Stomach (tissue), 9 donors: ENCODE data around the gene XRCC4. TPM values are rescaled to one million over a fixed set of nuclear protein-coding genes. Genes with fewer than 3 reads are reported as not detected.

Experiments used
- DNase-seq, 2 donors: peaks; one replicate each; pipeline versions ENCODE4 v3.0.0 to v3.0.0-alpha.2; 2013 to 2019
- H3K27ac ChIP-seq, 5 donors: fragments of 200-600 bp in 4 of 5; sonication (generic) in 4 of 5; one replicate each; pipeline ENCODE4 v1.5.1; 2013 to 2019; ENCODE audit warnings: mild to moderate bottlenecking in 1 of 5, moderate library complexity in 1 of 5
- H3K27me3 ChIP-seq, 3 donors: fragments of 200-600 bp; sonication (generic); one replicate each; pipeline ENCODE4 v1.5.1; 2017 to 2019; ENCODE audit warnings: mixed run types in 1 of 3
- H3K36me3 ChIP-seq, 4 donors: fragments of 200-600 bp; sonication (generic); 1 replicate in 3 of 4; 2 replicates in 1 of 4; pipeline ENCODE4 v1.5.1; 2016 to 2019
- H3K4me1 ChIP-seq, 4 donors: fragments of 200-600 bp; sonication (generic); one replicate each; pipeline ENCODE4 v1.5.1; 2016 to 2019
- H3K4me3 ChIP-seq, 4 donors: fragments of 200-600 bp; sonication (generic) in 3 of 4; one replicate each; pipeline ENCODE4 v1.5.1; 2016 to 2019; ENCODE audit warnings: mild to moderate bottlenecking in 1 of 4
- H3K9me3 ChIP-seq, 4 donors: fragments of 200-600 bp; sonication (generic); one replicate each; pipeline ENCODE4 v1.5.1; 2016 to 2019
- CTCF ChIP-seq, 7 experiments: fragments of 450-650 bp in 4 of 7; fragments of 200-600 bp in 3 of 7; sonication (generic) in 3 of 7; IDR thresholded peaks; one replicate each; pipeline ENCODE4 v1.5.1; 2016 to 2019; ENCODE audit warnings: antibody characterized with exemption in 7 of 7, control low read depth in 2 of 7, mild to moderate bottlenecking in 1 of 7
- EP300 ChIP-seq: sonication (generic); formaldehyde crosslinking; IDR thresholded peaks from one replicate; pipeline ENCODE4 v1.6.1; 2017; ENCODE audit warnings: antibody characterized with exemption
- POLR2A ChIP-seq, 4 donors: fragments of 450-650 bp; IDR thresholded peaks; one replicate each; pipeline ENCODE4 v1.6.1; 2016; ENCODE audit warnings: antibody characterized with exemption in 4 of 4, control low read depth in 2 of 4, mild to moderate bottlenecking in 1 of 4, moderate library complexity in 1 of 4
- POLR2AphosphoS5 ChIP-seq, 3 donors: sonication (generic); formaldehyde crosslinking; IDR thresholded peaks; one replicate each; pipeline ENCODE4 v1.6.1; 2016; ENCODE audit warnings: antibody characterized with exemption in 3 of 3
- WGBS, 5 donors: extraction: QIAGEN DNeasy Blood & Tissue Kit in 3 of 5; methylation state at CpG; one replicate each; pipeline versions ENCODE4 v1.1.5 to v1.1.7; 2013 to 2018; 5-methylcytosine and 5-hydroxymethylcytosine counted together
- intact Hi-C: fragments of 100-400 bp; cut with DNase I; formaldehyde crosslinking; loops from one replicate; pipeline ENCODE4 v1.15.1; 2023; ENCODE audit warnings: low total_unique reads
- polyA plus RNA-seq, 3 donors: library from polyadenylated mRNA; stranded (reverse); fragments of 200-250 nt; gene quantifications; one replicate each; pipeline ENCODE4 v1.2.3, GENCODE V29; 2013
- total RNA-seq, 5 donors: library from RNA; depleted of rRNA; stranded (reverse); fragments of >200 nt; gene quantifications; one replicate each; pipeline versions ENCODE4 v1.1.0 to v1.2.3, GENCODE V29; 2014 to 2016
- donor health status: healthy with polysubstance abuse.
- donor health status: Bipolar disorder and iron deficiency.
- donor health status: healthy.

Gene XRCC4
- total and polyA plus RNA-seq, 8 donors, result 0.45 to 14.2 (median 8.4) TPM; not detected in 1

- no peak for TF ChIP-seq POLR2A (IDR thresholded peaks at IDR 0.05)
- DNase-seq, result no peak
- Histone ChIP-seq H3K4me3 (no peak overlapping the region), H3K9me3 (no peaks in the 10 kb centered on the region), H3K36me3 (no peaks in the 10 kb centered on the region), H3K27me3 (no peaks in the 10 kb centered on the region), H3K4me1 (no peaks in the 10 kb centered on the region), H3K27ac (no peak overlapping the region)
- intact Hi-C loops, result no loop called here
Measured at GRCh38 chr5:83321483-83322055, 244.2 kb downstream of the XRCC4 start.

GRCh38 chr5:83322273-83322924, 245.1 kb downstream of the XRCC4 start:
- Histone ChIP-seq H3K4me1 (no peaks in the 10 kb centered on the region), H3K9me3 (no peaks in the 10 kb centered on the region), H3K27ac (no peak overlapping the region), H3K4me3 (no peak overlapping the region), H3K36me3 (no peaks in the 10 kb centered on the region), H3K27me3 (no peaks in the 10 kb centered on the region)
- no peak for DNase-seq
- intact Hi-C loops, result no loop called here
- WGBS, 5 donors, result 87 to 98% (median 95%) methylated on average over 5 of the region's 5 CpGs
- TF ChIP-seq EP300 (no peak), POLR2AphosphoS5 (IDR thresholded peaks at IDR 0.05) (no peak), POLR2A (IDR thresholded peaks at IDR 0.05) (no peak), CTCF (IDR thresholded peaks at IDR 0.05) (no peak)

- Histone ChIP-seq H3K4me3 (no peak overlapping the region), H3K9me3 (no peaks in the 10 kb centered on the region), H3K27ac (no peak overlapping the region), H3K36me3 (no peaks in the 10 kb centered on the region), H3K4me1 (no peaks in the 10 kb centered on the region), H3K27me3 (no peaks in the 10 kb centered on the region)
- no peak for DNase-seq
- intact Hi-C loops, result no loop called here
- no peak for TF ChIP-seq CTCF (IDR thresholded peaks at IDR 0.05)
Measured at GRCh38 chr5:83323557-83324180, 246.3 kb downstream of the XRCC4 start.

GRCh38 chr5:83331842-83332241, 254.5 kb downstream of the XRCC4 start:
- no peaks in the 10 kb centered on the region for H3K27me3 ChIP-seq
- no peak overlapping the region for H3K4me3 ChIP-seq
- TF ChIP-seq EP300 (no peak), POLR2A (IDR thresholded peaks at IDR 0.05) (no peak), POLR2AphosphoS5 (IDR thresholded peaks at IDR 0.05) (no peak), CTCF (IDR thresholded peaks at IDR 0.05) (no peak)
- intact Hi-C loops, result no loop called here
- no peak overlapping the region for H3K27ac ChIP-seq
- WGBS, 5 donors, result 74 to 89% (median 83%) methylated on average over 2 of the region's 2 CpGs
- no peak for DNase-seq
- no peaks in the 10 kb centered on the region for H3K9me3 ChIP-seq
- H3K36me3 ChIP-seq, result no peaks in the 10 kb centered on the region
- no peaks in the 10 kb centered on the region for H3K4me1 ChIP-seq

- Histone ChIP-seq H3K27me3 (no peaks in the 10 kb centered on the region), H3K4me3 (no peak overlapping the region), H3K9me3 (no peaks in the 10 kb centered on the region), H3K36me3 (no peaks in the 10 kb centered on the region), H3K27ac (no peak overlapping the region), H3K4me1 (no peaks in the 10 kb centered on the region)
- no peak for DNase-seq
- no peak for TF ChIP-seq POLR2A (IDR thresholded peaks at IDR 0.05)
- intact Hi-C loops, result no loop called here
- 80 to 91% (median 89%) methylated on average over 4 of the region's 4 CpGs for WGBS, 5 donors
Measured at GRCh38 chr5:83337453-83338035, 260.2 kb downstream of the XRCC4 start.
